IPS DF 19.7 (cell line): ENCODE results near the gene DUXA.
"Not testable (repeated sequence)": the region's sequence is repeated elsewhere in the genome, so short reads cannot be mapped to it uniquely, and the experiment has no call there.

Experiments
- DNase-seq: peaks from one replicate; pipeline ENCODE4 v3.0.0-alpha.2; 2013; ENCODE audit warnings: low read depth, low spot score

Gene DUXA

GRCh38 chr19:57167385-57167784 is at the start of gene DUXA:
Gene DUXA (minus strand): TSS chr19:57167485. CDS start chr19:57167443, 42 bp downstream.
- no peak for DNase-seq

DNA sequence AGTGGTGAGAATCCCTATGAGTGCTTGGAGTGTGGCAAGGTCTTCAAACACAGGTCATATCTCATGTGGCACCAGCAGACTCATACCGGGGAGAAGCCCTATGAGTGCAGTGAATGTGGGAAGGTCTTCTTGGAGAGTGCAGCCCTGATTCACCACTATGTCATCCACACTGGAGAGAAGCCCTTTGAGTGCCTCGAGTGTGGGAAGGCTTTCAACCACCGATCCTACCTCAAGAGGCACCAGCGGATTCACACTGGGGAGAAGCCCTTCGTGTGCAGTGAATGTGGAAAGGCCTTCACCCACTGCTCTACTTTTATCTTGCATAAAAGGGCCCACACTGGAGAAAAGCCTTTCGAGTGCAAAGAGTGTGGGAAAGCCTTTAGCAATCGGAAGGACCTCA is 44.8 kb upstream of the DUXA start:
- DNase-seq: no peak

DNA sequence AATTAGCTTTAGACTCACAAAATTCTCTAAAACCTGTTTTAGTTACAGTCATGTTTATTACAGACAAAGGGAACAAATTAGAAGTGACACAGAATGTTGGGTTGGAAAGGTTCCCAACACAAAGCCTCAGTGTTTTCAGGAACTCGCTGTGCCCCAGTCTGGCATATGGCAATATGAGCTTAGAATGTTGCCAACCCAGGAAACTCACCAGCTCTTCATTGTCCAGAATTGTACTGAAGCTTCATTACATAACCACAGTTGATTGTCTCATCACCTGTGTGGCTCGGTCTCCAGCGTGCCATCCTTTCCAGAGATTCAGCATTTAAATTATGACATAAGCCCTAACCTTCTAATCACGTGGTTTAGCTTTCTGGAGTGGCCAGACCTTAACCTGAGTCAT is 43.1 kb upstream of the DUXA start:
- DNase-seq: no peak

GRCh38 chr19:57202160-57202559 is 34.9 kb upstream of the DUXA start:
- DNase-seq: no peak

GRCh38 chr19:57197874-57198273 is 30.6 kb upstream of the DUXA start:
- not testable (repeated sequence) for DNase-seq

DNA sequence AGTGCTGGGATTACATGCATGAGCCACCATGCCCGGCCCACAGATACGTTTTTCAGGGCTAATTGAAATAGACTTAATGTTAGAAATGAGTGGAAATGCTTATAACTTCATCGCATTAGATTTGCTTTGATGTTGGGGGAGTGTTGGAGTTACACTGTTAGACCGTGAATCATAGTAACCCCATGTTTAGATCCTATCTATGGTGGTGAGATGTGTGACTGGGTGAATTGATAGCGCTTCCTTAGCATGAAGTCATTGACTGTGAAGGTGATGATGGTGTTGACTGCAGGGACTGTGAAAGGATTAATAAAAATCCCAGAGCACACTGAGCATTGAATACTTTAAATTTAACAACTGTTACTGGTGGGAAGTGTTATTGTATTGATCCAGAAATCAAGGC is 25.7 kb upstream of the DUXA start:
- DNase-seq: no peak

- no peak for DNase-seq
Observed at GRCh38 chr19:57192077-57192420, 24.8 kb upstream of the DUXA start.

- DNase-seq: peak; percentile 35
Observed at GRCh38 chr19:57191141-57192076, 24.1 kb upstream of the DUXA start, which contains the start of gene ZNF264. Gene ZNF264 (plus strand): TSS chr19:57191500. CDS start chr19:57191914, 414 bp downstream.

- no peak for DNase-seq
Observed at GRCh38 chr19:57190301-57190700, 23.0 kb upstream of the DUXA start.

DNA sequence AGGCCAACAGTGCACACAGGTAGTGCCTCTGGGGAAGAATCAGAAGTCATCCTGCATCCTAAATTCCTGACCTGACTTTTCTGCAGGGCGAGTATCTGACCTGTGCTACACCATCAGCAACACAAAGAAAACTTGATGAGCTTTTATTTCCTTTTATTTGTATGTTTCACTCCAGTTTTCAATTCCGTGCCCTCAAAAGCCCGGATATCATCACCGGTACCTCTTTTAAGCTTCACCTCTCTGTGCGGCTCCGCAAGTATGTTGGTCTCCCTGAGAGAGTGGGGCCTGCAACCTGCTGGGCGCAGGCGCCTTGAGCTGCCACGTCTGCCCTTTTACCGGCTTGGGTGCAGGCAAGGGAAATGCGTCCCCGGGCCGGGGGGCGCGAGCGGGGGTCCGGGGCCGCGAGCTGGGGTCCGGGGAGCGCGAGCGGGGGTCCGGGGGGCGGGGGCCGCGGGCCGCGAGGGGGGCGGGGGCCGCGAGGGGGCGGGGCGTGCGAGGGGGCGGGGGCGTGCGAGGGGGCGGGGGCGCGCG is 4.3 kb upstream of the DUXA start:
- no peak for DNase-seq

DNA sequence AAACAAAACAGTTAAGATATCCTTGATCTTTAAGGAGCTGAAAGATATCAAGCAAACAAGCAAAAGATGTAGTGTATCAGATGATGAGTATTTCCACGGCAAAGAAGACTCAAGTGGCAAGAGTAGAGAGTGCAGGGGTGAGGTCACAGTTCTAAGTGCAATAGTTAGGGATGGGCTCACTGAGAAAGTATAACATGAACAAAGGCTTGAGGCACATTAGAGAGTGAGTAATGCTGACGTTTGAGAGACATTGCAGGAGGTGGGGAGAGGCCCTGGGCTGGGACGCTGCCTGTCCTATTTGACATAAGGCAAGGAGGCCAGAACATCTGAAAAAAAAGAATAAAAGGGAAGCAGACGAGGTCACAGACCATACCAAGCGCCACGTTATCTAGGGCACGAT is 1.4 kb downstream of the DUXA start:
- no peak for DNase-seq

GRCh38 chr19:57161985-57162539 is 5.2 kb downstream of the DUXA start:
- no peak for DNase-seq

DNA sequence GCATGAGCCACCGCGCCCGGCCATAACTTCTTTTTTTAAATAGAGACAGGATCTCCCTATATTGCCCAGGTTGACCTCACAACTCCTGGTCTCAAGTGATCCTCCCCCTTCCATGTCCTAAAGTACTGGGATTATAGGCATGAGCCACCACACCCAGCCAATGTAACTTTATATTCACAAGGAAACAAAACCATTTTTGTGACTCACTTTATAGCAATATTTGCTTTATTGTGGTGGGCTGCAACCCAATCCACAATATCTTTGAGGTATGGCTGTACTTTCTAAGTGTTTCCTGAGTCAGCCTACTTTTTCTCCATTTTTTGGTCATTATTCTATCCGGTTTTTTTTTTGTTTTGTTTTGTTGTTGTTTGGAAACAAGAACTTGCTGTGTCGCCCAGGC is 14.4 kb downstream of the DUXA start:
- no peak for DNase-seq

GRCh38 chr19:57141699-57142098 is 25.6 kb downstream of the DUXA start:
- DNase-seq: no peak

GRCh38 chr19:57135797-57136196 is 31.5 kb downstream of the DUXA start:
- no peak for DNase-seq

DNA sequence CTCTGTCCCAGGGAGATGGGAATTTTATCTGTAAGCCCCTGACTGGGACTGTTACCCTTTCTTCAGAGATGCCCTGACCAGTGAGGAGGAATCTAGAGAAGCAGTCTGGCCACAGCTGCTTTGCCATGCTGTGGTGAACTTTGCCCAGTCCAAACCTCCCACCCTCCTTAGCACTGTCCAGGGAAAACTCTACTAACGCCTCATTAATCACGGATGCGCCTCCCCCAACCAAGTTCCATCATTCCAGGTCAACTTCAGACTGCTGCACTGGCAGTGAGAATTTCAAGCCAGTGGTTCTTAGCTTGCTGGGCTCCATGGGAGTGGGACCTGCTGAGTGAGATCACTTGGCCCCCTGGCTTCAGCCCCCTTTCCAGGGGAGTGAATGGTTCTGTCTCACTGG is 39.9 kb downstream of the DUXA start:
- DNase-seq: not testable (repeated sequence)

DNA sequence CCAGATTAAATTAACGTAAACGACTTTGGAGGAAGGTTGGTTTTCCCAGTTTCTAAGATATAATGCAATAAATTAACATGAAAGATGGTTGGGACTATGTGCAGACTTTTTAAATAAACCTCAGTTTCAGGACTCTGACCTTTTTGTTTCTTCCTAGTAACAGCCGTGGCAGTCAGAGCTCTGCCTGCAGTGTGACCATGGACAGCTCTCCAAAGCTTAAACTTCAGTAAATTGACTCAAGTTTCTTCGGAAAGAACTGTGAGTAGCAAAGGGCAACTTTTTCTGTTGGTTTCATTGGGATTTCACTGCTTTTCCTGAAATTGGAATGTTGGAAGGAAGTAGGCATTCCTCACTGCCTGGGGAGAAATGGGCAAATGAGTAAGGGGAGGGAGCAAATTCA is 43.4 kb downstream of the DUXA start:
- no peak for DNase-seq

- no peak for DNase-seq
Observed at GRCh38 chr19:57118848-57119247, 48.4 kb downstream of the DUXA start.

DNA sequence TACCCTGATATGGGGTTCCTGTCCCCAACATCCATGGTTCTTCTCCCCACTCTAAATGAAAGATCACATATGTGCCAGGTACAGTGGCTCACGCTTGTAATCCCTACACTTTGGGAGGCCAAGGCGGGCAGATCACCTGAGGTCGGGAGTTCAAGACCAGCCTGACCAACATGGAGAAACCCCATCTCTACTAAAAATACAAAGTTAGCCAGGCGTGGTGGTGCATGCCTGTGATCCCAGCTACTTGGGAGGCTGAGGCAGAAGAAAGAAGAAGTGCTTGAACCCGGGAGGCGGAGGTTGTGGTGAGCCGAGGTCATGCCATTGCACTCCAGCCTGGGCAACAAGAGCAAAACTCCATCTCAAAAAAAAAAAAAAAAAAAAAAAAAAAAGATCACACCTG is 53.8 kb downstream of the DUXA start:
- not testable (repeated sequence) for DNase-seq

GRCh38 chr19:57111329-57111644 is 56.0 kb downstream of the DUXA start:
- DNase-seq: no peak

- no peak for DNase-seq
Observed at GRCh38 chr19:57110592-57111328, 56.5 kb downstream of the DUXA start.

DNA sequence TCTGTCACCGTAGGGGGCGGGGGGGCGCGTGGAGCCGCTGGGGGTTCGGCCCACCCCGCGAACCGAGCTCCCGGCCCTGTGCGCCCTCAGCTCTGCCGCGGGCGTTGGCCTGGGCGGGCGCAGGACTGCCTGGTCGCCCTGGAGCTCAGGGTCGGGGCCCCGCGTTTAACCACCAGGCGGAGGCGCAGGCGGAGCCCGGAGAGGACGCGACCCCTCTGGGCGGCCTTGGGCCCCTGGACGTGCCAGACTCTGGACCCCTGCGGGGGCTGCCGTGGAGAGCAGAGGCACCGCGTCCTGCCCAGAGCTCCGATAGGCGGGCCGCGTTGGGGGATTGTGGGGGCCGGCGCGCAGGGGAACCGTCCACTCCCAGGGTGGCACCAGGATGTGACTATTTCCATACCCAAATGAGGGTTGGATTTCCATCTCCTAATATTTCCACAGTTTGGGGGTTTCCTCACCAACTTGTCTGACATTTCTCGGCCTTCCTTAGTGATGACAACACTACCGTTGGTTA is 60.5 kb downstream of the DUXA start:
- DNase-seq: no peak
